Measurements from ENCODE around the gene SAPCD2.

SAPCD2 gene

DNA sequence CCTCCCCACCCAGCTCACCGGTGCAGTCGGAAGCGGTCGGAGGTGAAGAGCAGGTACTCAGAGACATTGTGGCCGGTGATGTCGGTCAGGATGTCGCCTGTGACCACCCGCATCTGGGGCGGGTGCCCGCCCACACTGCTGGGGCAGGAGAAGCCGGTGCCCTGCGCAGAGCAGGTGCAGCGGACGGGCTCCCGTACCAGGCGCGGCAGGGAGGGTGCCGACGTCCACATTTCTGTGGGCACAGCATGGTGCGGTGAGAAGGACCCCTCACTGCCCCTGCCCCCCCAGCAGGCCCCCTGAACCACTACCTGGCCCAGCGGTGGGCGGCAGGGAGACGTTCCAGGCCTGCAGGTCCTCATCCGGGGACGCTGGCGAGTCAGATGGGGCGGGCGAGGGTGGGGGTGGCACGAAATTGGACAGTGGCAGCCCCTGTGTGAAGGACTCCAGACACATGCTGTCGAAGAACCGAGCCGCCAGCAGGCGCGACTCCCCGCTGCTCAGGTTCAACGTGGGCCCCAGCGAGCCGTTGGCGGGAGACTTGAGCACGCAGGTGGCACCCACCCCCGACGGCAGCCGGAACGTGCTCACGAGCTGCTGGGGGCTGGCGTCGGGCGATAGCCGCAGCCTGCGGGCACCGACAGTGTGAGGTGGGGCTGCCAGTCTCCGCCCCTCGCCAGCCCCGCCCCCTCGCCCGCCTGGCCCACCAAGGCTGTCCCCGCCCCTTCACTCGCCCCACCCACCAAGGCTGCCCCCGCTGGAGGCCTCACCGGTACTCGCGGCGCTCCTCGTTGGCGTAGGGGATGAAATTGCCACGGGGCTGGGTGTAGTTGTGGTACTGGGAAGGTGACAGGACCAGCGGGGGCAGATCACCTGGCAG, 57.4 kb downstream of the SAPCD2 start:
- H3K4me3 ChIP-seq (ENCODE audit: low read depth, low read length) = no peak overlapping the region
- DNase-seq (ENCODE audit: low read depth) = no peak

Data from skeletal muscle cell (primary cell).